NCI-H526 (cell line): ENCODE results near the gene CD6.

Experiments
- DNase-seq, 2 experiments: peaks; one replicate each; lab custom pipeline; 2025; lab: John Stamatoyannopoulos, UW

The CD6 gene

GRCh38 chr11:60985991-60986915 is 14.8 kb downstream of the CD6 start:
- DNase-seq: no peak

- DNase-seq: no peak
Observed at GRCh38 chr11:60987577-60988277, 16.2 kb downstream of the CD6 start.

GRCh38 chr11:60988658-60989057 is 17.2 kb downstream of the CD6 start:
- no peak for DNase-seq

- DNase-seq: no peak
Observed at GRCh38 chr11:60989093-60989650, 17.7 kb downstream of the CD6 start.

- DNase-seq: no peak
Observed at GRCh38 chr11:60991457-60991856, 20.0 kb downstream of the CD6 start.

- no peak for DNase-seq
Observed at GRCh38 chr11:60992842-60993409, 21.4 kb downstream of the CD6 start.

GRCh38 chr11:60993615-60994014 is 22.1 kb downstream of the CD6 start:
- DNase-seq: no peak

GRCh38 chr11:60994541-60995080 is 23.1 kb downstream of the CD6 start:
- DNase-seq: no peak

GRCh38 chr11:60995798-60996197 is 24.3 kb downstream of the CD6 start:
- DNase-seq: no peak

GRCh38 chr11:60996381-60997138 is 25.1 kb downstream of the CD6 start:
- DNase-seq: no peak

- no peak for DNase-seq
Observed at GRCh38 chr11:61000426-61000825, 28.9 kb downstream of the CD6 start.

- DNase-seq: no peak
Observed at GRCh38 chr11:61001931-61002330, 30.5 kb downstream of the CD6 start.

- DNase-seq: no peak
Observed at GRCh38 chr11:61002598-61002997, 31.1 kb downstream of the CD6 start.

- DNase-seq: no peak
Observed at GRCh38 chr11:61004180-61004611, 32.7 kb downstream of the CD6 start.

- DNase-seq: no peak
Observed at GRCh38 chr11:61004761-61005181, 33.3 kb downstream of the CD6 start.

- peak in 1 of 2 experiments; percentile 72 for DNase-seq
Observed at GRCh38 chr11:61007383-61007955, 36.0 kb downstream of the CD6 start.

GRCh38 chr11:61007956-61008896 is 36.7 kb downstream of the CD6 start:
- peak in 1 of 2 experiments; percentile 49 for DNase-seq

GRCh38 chr11:61008971-61009370 is 37.5 kb downstream of the CD6 start:
- DNase-seq: no peak

- no peak for DNase-seq
Observed at GRCh38 chr11:61009392-61010275, 38.2 kb downstream of the CD6 start.
